Measurements from ENCODE around the gene OR4D9. TPM values are rescaled to one million over a fixed set of nuclear protein-coding genes. Genes with fewer than 3 reads are reported as not detected.
A peak's percentile ranks its signal among the peaks of the same experiment; 100 is the strongest.

Gene OR4D9
- total RNA-seq, 1 experiment from 2014 or later, result not detected

- Histone ChIP-seq H3K4me1 (ENCODE audit: insufficient read depth, low read length) (0 out of 2 replicates have a peak, but pooled peaks cover 4% of the 10 kb centered on the region), H3K79me1 (ENCODE audit: insufficient read depth, low read depth, low read length, poor library complexity, severe bottlenecking) (no peaks in the 10 kb centered on the region), H2BK12ac (ENCODE audit: insufficient read length, low read depth, low read length) (no peak overlapping the region), H3K27me3 (ENCODE audit: insufficient read depth, low read length) (no peaks in the 10 kb centered on the region), H2BK120ac (ENCODE audit: low read depth, low read length, poor library complexity, severe bottlenecking) (no peak overlapping the region), H3K79me2 (ENCODE audit: insufficient read depth, low read length) (no peaks in the 10 kb centered on the region), H4K5ac (ENCODE audit: insufficient read length, low read depth, low read length) (no peak overlapping the region), H3K4ac (ENCODE audit: low read depth, low read length) (no peak overlapping the region), H3K9ac (ENCODE audit: extremely low read depth, insufficient read length, low read length) (no peak overlapping the region), H2AFZ (ENCODE audit: low read length) (no peak overlapping the region), H3K18ac (ENCODE audit: insufficient read length, low read depth, low read length) (no peak overlapping the region), H4K8ac (replicated peaks; ENCODE audit: insufficient read length, low read depth, low read length) (no peak overlapping the region), H2BK20ac (ENCODE audit: low read depth, low read length, poor library complexity, severe bottlenecking) (no peak overlapping the region), H3K23me2 (ENCODE audit: insufficient read length, low read depth, low read length, poor library complexity, severe bottlenecking) (peaks cover 12% of the 10 kb centered on the region), H3K23ac (ENCODE audit: insufficient read length, low read depth, low read length) (no peak overlapping the region), H2BK15ac (ENCODE audit: low read depth, low read length) (no peak overlapping the region), H4K91ac (ENCODE audit: insufficient read length, low read depth, low read length) (no peak overlapping the region), H3K56ac (ENCODE audit: insufficient read length, low read depth, low read length) (no peak overlapping the region), H4K20me1 (ENCODE audit: control insufficient read depth, insufficient read depth, insufficient read length) (no peaks in the 10 kb centered on the region), H2AK5ac (ENCODE audit: insufficient read length, low read length) (no peak overlapping the region), H3K4me2 (ENCODE audit: insufficient read depth, insufficient read length, low read length) (peak overlapping the region; percentile 92), H2BK5ac (ENCODE audit: insufficient read length, low read length) (no peak overlapping the region), H3T11ph (ENCODE audit: low read length) (no peak overlapping the region), H3K27ac (ENCODE audit: insufficient read length, low read depth, low read length) (no peak overlapping the region), H3K14ac (ENCODE audit: insufficient read depth, low read length) (no peak overlapping the region), H3K9me3 (ENCODE audit: control insufficient read depth, low read depth, low read length) (no peaks in the 10 kb centered on the region)
- WGBS (ENCODE audit: extremely low coverage, insufficient read length, low lambda C conversion rate), result no CpG with 5 or more reads among the region's 30 CpGs
- Mint-ChIP-seq H3K4me1 (peaks cover 17 to 25% of the 10 kb centered on the region in 2 experiments), H3K4me3 (peak overlapping the region; percentile 72 to 84), H3K27me3 (ENCODE audit: low read depth) (peaks cover 18% of the 10 kb centered on the region), H3K9me3 (peaks cover 2 to 8% of the 10 kb centered on the region in 2 experiments; a peak in 2 of 5 replicates), H3K36me3 (ENCODE audit: insufficient read depth in 1 of 3, low read depth in 3 of 3) (no peaks in the 10 kb centered on the region; a peak in 2 of 7 replicates), H3K27ac (peak overlapping the region in 1 of 3 experiments; percentile 31; a peak in 1 of 7 replicates)
- peak; percentile 36 for DNase-seq
- TF ChIP-seq, protein P1, sequence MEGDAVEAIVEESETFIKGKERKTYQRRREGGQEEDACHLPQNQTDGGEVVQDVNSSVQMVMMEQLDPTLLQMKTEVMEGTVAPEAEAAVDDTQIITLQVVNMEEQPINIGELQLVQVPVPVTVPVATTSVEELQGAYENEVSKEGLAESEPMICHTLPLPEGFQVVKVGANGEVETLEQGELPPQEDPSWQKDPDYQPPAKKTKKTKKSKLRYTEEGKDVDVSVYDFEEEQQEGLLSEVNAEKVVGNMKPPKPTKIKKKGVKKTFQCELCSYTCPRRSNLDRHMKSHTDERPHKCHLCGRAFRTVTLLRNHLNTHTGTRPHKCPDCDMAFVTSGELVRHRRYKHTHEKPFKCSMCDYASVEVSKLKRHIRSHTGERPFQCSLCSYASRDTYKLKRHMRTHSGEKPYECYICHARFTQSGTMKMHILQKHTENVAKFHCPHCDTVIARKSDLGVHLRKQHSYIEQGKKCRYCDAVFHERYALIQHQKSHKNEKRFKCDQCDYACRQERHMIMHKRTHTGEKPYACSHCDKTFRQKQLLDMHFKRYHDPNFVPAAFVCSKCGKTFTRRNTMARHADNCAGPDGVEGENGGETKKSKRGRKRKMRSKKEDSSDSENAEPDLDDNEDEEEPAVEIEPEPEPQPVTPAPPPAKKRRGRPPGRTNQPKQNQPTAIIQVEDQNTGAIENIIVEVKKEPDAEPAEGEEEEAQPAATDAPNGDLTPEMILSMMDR (conservative IDR thresholded peaks at IDR 0.05), result no peak
These were observed 40.6 kb downstream of the OR4D9 start for GRCh38 chr11:59551659-59552521.

Data from H9 (cell line).